ENCODE data around the gene PPP2R2B.

DNA sequence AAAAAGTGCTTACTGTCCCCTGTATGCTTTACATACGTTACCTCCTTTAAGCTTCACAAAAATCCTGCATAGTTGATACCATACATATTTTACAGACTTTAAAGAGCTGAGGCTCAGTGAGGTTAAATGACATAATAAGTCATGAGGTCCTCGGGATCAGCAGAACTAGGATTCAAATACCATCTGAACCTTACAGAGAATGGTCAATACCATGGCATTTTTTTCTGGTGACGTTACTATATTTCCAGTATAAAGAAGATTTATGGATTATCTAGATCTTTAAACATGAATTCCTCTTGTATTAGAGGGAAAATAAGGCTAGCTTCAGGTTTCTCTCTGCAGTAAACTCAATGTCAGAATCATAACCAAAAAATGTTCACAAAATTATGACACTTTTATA, 208.9 kb downstream of the PPP2R2B start:
- TF ChIP-seq PATZ1 (CRISPR knock-in tag; IDR thresholded peaks at IDR 0.05; ENCODE audit: borderline replicate concordance) (no peak), ZFP30 (CRISPR knock-in tag; IDR thresholded peaks at IDR 0.05) (no peak), CREB5 (CRISPR knock-in tag; IDR thresholded peaks at IDR 0.05; ENCODE audit: low read depth) (no peak), TOX (CRISPR knock-in tag; IDR thresholded peaks at IDR 0.05; ENCODE audit: borderline replicate concordance) (no peak), TCF4 (CRISPR knock-in tag; IDR thresholded peaks at IDR 0.05; ENCODE audit: borderline replicate concordance) (no peak), CSRNP3 (CRISPR knock-in tag; IDR thresholded peaks at IDR 0.05) (no peak), ISL1 (CRISPR knock-in tag; IDR thresholded peaks at IDR 0.05) (no peak), RARB (CRISPR knock-in tag; IDR thresholded peaks at IDR 0.05) (no peak), BACH2 (CRISPR knock-in tag; IDR thresholded peaks at IDR 0.05; ENCODE audit: borderline replicate concordance) (no peak)
- TF ChIP-seq, protein P1, sequence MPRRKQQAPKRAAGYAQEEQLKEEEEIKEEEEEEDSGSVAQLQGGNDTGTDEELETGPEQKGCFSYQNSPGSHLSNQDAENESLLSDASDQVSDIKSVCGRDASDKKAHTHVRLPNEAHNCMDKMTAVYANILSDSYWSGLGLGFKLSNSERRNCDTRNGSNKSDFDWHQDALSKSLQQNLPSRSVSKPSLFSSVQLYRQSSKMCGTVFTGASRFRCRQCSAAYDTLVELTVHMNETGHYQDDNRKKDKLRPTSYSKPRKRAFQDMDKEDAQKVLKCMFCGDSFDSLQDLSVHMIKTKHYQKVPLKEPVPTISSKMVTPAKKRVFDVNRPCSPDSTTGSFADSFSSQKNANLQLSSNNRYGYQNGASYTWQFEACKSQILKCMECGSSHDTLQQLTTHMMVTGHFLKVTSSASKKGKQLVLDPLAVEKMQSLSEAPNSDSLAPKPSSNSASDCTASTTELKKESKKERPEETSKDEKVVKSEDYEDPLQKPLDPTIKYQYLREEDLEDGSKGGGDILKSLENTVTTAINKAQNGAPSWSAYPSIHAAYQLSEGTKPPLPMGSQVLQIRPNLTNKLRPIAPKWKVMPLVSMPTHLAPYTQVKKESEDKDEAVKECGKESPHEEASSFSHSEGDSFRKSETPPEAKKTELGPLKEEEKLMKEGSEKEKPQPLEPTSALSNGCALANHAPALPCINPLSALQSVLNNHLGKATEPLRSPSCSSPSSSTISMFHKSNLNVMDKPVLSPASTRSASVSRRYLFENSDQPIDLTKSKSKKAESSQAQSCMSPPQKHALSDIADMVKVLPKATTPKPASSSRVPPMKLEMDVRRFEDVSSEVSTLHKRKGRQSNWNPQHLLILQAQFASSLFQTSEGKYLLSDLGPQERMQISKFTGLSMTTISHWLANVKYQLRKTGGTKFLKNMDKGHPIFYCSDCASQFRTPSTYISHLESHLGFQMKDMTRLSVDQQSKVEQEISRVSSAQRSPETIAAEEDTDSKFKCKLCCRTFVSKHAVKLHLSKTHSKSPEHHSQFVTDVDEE (CRISPR knock-in tag; IDR thresholded peaks at IDR 0.05): no peak

All from SK-N-SH treated with all-trans-retinoic acid at 6 μM for 48 hours (cell line).